ENCODE results near the gene PLA2G4C. TPM values are rescaled to one million over a fixed set of nuclear protein-coding genes. Genes with fewer than 3 reads are reported as not detected.
"Not testable (repeated sequence)": the region's sequence is repeated elsewhere in the genome, so short reads cannot be mapped to it uniquely, and the experiment has no call there.

The PLA2G4C gene
- polyA plus RNA-seq, 4 donors: 4.0 to 8.9 (median 6.1) TPM

DNA sequence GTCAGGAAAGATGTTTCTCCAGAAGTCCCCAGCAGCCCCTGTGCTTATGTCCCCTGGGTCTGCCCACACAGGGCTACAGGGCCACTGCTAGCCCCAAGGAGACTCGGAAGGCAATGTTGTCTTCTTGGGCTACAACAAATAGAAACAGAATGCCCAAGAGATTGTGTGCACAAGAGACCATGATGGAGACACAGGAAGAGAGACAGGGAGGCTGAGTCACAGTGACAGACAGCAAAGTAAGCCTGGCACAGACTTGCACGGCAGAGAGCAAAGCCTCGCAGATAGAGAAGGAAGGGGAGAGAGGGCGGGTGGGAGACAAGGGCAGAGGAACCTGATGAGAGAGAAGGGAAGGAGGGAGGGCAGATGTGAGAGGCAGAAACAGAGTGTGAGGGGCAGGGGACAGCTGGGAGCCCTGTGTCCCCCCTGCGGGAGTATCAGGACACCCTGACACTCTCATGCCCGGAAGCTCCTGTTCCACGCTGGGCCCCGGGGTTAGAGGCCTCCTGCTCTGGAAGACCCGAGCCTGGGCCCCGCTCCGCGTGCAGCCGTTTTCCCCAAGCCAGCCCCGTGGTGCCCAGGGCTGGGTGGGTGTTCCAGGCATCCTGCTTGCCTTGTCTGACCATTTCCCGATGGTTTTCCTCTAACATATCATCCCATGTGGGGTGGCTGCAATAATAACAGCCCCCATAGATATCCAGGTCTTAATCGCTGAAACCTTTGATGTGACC, 2.7 kb upstream of the PLA2G4C start:
- no peak for DNase-seq (ENCODE audit: low read depth in 4 of 4, low spot score in 3 of 4)

DNA sequence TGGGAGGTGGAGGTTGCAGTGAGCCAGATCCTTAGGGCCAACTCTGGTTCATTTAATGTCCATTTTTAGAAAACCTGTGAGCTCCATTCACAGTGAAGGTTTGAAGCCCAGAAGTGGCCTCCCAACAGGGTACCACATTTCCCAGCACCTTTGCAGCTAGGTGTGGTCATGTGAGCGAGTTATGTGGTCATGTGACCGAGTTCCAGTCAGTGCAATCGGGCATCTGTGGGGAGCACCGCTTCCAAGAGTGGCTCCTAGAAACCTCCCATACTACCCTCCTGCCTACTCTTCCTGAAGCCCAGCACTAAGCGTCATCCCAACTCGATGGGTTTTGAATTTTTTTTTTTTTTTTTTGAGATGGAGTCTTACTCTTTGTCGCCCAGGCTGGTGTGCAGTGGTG, 663 bp upstream of the PLA2G4C start:
- no peak for DNase-seq (ENCODE audit: low read depth in 4 of 4, low spot score in 3 of 4)

DNA sequence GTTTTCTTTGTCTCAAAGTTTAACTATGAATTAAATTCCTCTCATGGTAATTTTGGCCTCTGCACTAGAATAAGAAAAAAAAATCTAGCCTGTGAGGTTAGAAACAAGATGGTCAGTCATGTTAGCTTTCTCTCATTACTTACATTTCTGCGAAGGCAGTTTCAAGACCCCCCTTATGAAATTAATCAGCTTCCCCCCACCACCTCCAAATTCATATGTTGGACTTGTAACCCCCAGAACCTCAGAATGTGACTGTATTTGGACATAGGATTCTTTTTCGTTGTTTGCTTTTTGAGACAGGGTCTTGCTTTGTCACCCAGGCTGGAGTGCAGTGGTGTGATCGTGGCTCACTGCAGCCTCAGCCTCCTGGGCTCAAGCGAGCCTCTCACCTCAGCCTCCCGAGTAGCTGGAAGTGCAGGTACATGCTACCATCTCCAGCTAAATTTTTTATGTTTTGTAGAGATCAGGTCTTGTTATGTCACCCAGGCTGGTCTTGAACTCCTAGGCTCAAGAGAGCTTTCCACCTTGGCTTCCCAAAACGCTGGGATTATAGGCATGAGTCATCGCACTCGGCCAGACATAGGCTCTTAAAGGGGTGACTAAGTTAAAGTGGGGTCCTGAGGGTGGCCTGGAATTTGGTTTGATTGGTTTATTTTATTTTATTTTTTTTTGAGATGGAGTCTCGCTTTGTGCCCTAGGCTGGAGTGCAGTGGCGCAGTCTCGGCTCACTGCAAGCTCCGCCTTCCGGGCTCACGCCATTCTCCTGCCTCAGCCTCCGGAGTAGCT, 1.4 kb downstream of the PLA2G4C start:
- no peak for DNase-seq (ENCODE audit: low read depth in 4 of 4, low spot score in 3 of 4)

DNA sequence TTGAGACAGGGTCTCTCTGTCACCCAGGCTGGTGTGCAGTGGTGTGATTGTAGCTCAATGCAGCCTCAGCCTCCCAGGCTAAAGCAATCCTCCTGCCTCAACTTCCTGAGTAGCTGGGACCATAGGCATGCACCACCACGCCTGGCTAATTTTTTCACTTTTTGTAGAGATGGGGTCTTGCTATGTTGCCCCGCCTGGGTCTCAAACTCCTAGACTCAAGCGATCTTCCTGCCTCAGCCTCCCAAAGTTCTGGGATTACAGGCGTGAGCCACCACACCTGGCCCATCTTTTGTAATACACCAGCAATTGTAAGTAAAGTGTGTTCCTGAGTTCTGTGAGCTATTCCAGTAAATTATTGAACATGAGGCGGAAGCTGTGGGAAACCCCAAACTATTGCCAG, 6.7 kb downstream of the PLA2G4C start:
- DNase-seq (ENCODE audit: low read depth in 4 of 4, low spot score in 3 of 4): no peak

DNA sequence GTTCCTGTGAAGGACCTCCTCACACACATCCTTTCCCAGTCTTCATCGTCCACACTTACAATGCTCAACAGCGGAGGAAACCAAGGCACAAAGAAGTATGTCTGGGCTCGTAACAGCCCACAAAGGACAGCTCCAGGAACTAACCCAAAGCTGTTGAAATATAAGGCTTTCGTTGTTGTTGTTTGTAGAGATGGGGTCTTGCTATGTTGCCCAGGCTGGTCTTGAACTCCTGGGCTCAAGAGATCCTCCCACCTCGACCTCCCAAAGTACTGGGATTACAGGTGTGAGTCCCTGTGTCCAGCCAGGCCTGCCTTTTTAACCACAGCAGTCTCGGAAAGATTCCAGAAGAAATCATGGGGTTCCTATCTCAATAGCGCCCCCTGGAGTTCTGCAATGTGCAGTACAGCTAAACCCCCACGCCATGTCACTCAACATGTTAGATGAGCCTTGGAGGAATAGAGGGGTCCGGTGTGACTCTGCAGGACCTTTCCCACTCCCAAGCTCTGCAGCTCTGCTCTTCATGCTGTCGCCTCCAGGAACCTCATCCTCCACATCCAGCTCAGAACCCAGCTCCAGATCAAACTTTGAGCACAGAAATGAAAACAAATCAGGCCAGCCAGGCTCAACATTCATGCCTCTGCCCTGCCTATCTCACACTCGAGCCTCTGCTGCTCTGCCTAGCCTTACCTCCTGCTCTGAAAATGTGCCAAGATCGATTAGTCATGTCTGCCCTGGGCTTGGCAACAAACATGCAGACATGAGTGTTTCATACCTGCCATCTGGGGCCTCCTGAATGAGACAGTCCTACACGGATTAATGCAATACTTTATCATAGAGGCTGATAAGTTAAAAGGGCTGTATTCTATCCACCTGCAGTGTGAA, 7.5 kb downstream of the PLA2G4C start:
- no peak for DNase-seq (ENCODE audit: low read depth in 4 of 4, low spot score in 3 of 4)

DNA sequence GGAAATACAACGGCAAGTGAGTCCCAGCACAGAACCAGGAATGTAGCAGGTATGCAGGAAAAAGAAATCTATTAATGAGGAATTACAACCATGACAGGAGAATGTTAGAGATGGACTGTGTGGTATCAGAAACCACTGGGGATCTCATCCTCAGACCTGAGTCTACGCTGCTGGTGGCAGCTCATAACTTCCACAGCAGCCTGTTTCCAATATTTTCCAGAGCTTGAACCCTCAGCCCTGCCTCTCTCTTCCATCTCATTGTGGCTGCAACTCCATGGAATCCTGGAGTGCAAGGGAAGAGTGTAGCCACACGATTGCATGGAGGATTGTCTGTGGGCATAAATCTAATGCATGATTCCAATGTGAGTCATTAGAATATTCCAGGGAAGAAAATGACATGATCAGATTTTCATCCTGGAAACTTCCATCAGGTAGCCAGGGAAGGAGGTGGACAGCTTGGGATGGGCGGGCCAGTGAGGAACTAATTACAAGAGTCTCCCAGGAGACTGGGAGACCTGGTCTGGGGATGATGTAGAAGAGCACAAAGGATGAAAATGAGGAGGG, 14.9 kb downstream of the PLA2G4C start:
- DNase-seq (ENCODE audit: low read depth in 4 of 4, low spot score in 3 of 4): no peak

DNA sequence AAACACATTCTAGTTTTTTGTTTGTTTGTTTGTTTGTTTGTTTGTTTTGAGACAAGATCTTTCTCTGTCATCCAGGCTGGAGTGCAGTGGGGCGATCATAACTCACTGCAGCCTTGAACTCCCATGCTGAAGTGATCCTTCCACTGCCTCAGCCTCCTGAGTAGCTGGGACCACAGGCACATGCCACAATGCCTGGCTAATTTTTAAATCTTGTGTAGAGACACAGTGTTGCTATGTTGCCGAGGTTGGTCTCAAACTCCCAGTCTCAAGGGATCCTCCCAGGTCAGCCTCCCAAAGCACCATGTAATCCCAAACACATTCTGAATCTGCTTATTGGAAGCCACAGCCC, 15.8 kb downstream of the PLA2G4C start:
- DNase-seq (ENCODE audit: low read depth in 4 of 4, low spot score in 3 of 4): no peak

DNA sequence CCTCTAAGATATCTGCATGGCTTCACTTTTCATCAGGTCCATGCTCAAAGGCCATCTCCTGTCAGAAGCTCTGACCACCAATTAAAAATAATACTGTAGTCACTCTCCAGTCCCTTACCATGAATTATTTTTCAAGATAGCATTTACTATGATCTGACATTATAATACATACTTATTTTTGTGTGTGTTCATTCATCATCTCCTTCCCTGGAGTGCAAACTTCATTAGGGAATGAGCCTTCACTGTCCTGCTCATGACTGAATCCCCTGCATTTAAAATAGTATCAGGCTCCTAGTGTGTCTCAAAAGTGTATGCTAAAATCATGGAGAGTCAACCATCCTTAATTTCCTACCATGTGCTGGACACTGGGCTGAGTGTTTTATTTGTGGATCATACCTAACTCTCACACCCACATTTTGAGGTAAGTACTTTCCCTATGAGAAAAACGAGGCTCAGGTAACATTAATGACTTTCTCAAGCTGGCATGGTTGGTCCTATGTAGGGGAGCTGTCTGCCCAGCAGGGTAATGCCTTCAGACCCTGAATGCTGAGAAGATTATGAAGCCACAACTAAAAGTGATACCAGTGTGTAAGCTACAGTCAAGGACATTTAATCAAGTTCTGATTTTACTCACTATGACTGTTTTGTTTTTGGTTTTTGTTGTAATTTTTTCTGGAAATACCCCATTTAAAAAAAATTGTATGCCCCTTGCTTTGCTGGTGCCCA, 16.3 kb downstream of the PLA2G4C start:
- DNase-seq (ENCODE audit: low read depth in 4 of 4, low spot score in 3 of 4): no peak

DNA sequence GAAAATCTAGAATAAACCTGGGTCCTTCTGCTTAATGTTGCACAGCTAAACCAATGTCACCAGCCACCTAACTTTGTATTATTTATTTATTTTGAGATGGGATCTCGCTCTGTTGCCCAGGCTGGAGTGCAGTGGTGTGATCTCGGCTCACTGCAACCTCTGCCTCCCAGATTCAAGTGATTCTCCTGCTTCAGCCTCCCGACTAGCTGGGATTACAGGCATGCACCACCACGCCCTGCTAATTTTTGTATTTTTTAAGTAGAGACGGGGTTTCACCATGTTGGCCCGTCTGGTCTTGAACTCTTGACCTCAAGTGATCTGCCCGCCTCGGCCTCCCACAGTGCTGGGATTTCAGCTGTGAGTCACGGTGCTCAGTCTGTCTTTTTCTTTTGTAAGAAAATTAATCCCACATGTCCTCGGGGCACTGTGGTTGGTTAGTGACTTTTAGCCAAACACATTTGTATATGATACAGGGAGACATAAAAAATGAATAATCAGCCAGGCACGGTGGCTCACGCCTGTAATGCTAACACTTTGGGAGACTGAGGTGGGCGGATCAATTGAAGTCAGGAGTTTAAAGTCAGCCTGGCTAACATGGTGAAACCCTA, 19.4 kb downstream of the PLA2G4C start:
- not testable (repeated sequence) for DNase-seq (ENCODE audit: low read depth in 4 of 4, low spot score in 3 of 4)

DNA sequence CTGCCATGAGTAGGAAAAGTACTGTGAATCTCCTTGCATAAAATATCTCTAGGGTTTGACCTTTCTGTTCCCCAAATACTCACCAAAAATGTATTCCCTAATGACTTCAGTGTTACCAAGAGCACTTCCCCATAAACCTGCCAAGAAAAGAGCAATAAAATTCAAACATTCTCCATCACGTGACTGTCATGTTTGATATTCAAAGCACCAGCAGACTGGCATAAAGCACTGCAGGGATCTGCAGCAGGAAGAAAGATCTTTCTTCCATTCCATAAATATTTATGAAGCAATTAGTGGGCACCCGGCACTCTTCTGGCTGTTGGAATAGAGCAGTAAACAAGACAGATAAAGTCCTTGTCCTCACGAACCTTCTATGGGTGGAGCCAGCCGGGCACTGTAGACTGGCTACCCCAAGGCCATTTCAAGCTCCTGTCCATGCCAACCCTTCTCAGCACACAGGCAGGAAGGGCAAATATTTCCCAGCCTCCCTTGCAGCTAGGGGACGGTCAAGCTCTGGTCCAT, 20.3 kb downstream of the PLA2G4C start:
- DNase-seq (ENCODE audit: low read depth in 4 of 4, low spot score in 3 of 4): no peak

DNA sequence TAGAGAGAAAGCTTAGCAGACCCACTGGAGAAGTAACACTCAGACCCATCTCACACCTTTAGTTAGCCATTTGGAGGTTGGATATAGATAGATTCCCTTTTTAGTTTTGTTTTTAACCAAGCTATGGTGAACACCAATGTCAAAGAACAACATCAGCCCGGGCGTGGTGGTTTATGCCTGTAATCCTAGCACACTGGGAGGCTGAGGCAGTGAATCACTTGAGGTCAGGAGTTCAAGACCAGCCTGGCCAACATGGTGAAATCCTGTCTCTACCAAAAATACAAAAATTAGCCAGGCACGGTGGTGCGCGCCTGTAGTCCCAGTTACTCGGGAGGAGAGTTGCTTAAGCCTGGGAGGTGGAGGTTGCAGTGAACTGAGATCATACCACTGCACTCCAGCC, 21.6 kb downstream of the PLA2G4C start:
- DNase-seq (ENCODE audit: low read depth in 4 of 4, low spot score in 3 of 4): not testable (repeated sequence)

DNA sequence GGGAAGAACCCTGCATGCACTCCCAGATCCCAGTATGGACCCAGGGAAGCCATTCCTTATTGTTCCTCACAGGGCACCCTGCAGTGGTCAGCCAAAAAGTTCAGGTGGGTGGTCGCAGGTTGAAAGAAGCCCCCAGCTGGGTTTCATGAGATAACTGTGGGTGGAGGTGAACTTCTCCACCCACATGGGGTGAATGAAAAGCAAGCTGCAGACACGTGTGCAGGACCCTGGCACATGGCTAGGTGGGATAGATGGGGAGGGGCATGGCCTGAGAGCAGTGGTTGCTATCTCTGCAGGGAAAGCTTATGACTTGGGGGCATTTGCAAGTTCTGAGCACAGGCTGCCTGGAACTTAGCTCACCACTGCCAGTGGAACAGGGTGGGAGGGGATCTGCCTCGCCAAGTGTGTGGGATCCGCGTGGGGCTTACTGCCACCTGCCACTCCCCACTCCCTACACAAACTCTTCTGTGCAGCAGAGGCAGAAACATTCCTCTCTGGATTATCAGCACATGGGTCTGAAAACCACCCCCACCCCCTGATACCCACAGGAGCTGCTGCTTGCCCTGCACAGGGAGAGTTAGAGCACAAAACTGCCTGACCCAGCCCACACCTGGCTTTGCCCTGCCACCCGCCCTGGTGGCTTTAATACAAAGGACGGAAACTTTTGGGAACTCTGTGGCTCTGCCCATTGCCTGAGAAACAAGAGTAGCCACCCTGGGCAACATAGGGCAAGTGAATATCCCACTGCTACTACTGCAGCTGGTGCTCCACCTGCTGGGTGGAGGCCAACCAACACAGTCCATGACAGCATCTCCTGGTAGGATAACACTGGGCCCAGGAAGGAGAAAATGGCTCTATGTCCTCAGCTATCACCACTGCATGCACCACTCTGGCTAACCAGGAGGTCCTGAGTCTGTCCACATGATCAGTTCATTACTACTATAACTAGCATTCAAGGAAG, 24.4 kb downstream of the PLA2G4C start:
- DNase-seq (ENCODE audit: low read depth in 4 of 4, low spot score in 3 of 4): no peak

DNA sequence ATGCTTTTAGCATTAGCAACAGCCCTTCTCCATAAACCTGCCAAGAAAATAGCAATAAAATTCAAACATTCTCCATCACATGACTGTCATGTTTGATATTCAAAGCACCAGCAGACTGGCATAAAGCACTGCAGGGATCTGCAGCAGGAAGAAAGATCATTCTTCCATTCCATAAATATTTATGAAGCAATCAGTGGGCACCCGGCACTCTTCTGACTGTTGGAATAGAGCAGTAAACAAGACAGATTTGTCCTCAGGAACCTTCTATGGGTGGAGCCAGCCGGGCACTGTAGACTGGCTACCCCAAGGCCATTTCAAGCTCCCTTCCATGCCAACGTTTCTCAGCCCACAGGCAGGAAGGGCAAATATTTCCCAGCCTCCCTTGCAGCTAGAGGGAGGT, 25.5 kb downstream of the PLA2G4C start:
- DNase-seq (ENCODE audit: low read depth in 4 of 4, low spot score in 3 of 4): no peak

DNA sequence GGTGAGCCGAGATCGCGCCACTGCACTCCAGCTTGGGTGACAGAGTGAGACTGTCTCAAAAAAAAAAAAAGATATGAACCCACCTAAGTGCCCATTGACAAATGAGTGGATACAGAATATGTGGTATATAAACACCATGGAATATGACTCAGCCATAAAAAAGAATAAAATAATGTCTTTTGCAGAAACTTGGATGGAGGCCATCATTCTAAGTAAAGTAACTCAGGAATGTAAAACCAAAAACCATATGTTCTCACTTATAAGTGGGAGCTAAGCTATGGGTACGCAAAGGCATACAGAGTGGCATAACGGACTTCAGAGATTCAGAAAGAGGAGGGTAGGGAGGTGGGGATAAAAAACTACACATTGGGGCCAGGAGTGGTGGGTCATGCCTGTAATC, 29.5 kb downstream of the PLA2G4C start:
- no peak for DNase-seq (ENCODE audit: low read depth in 4 of 4, low spot score in 3 of 4)

DNA sequence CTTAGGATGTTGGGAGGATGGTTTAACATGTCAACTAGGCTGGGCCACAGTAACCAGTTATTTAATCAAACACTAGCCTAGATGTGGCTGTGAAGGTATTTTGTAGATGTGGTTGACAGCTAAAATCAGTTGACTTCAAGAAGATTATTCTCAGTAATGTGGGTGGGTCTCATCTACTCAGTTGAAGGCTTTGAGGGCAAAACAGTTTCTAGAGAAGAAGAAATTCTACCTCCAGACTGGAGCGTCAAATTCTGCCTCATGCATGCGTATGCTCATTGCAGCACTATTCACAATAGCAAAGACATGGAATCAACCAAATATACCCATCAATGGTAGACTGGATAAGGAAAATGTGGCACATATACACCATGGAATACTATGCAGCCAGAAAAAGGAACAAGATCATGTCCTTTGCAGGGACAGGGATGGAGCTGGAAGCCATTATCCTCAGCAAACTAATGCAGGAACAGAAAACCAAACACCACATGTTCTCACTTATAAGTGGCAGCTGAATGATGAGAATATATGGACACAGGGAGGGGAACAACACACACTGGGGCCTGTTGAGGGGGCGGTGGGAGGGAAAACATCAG, 40.3 kb downstream of the PLA2G4C start:
- not testable (repeated sequence) for DNase-seq (ENCODE audit: low read depth in 4 of 4, low spot score in 3 of 4)

DNA sequence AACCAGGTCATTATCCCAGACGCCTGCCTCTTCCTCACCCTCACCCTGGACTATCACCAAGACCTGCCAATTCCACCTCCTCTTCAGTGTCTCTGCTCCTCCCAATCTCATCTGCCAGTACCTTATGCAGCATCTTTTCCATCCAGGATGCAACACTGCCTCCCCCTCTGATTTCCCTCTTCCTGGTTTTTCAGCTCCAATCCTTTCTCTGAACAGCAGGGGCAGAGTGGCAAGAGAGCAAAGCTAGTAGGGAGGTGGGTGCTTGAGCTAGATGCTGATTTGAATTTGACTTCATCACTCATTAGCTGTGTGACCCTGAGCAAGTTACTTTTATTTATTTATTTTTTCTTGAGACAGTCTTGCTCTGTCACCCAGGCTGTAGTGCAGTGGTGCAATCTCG, 41.2 kb downstream of the PLA2G4C start:
- no peak for DNase-seq (ENCODE audit: low read depth in 4 of 4, low spot score in 3 of 4)

DNA sequence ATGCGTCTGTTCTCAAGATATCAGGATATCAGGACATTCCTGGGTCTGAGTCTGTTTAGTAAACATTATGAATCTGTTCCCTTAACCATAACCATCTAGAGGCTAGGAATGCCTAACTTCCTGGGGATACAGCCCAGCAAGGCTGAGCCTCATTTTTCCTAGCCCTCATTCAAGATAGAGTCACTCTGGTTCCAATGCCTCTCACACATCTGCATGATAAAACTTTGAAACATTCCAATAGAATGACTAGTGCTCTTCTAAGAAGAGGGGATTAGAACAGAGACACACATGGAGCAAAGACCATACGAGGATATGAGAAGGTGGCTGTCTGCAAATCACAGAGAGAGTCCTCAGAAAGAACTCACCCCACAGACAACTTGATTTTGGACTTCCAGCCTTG, 46.1 kb downstream of the PLA2G4C start:
- no peak for DNase-seq (ENCODE audit: low read depth in 4 of 4, low spot score in 3 of 4)
